ENCODE measurements around the gene SULT6B1.

SULT6B1 gene

DNA sequence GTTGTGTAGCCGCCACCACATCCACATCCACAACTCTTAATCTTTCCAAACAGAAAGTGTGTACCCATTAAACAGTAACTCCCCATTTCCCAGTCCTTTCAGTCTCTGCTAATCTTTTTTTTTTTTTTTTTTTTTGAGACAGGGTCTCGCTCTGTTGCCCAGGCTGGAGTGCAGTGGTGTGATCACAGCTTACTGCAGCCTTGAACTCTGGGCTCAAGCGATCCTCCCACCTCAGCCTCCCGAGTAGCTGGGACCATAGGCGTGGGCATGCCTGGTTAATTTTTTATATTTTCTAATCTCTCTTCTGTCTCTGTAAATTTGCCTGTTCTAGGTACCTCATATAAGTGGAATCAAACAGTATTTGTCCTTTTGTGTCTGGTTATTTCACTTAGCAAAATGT, 35.2 kb downstream of the SULT6B1 start:
- no peaks in the 10 kb centered on the region for H3K9me3 ChIP-seq (ENCODE audit: control insufficient read depth, low read length)
- peaks cover 8% of the 10 kb centered on the region for H3K27me3 ChIP-seq (ENCODE audit: control insufficient read depth, insufficient read depth, low read length, poor library complexity, severe bottlenecking)
- H3K4me3 ChIP-seq (ENCODE audit: insufficient read depth, low read depth, low read length) = no peak overlapping the region
- H3K36me3 ChIP-seq (ENCODE audit: control insufficient read depth, insufficient read depth, low read length) = no peaks in the 10 kb centered on the region
- H3K27ac ChIP-seq (ENCODE audit: insufficient read depth, low read depth, low read length, poor library complexity, severe bottlenecking) = no peak overlapping the region
- peaks cover 8% of the 10 kb centered on the region for H3K4me1 ChIP-seq (ENCODE audit: control insufficient read depth, insufficient read depth, low read length)
- WGBS, 2 experiments = 77 to 95% methylated on average over 3 to 5 of the region's 5 CpGs

DNA sequence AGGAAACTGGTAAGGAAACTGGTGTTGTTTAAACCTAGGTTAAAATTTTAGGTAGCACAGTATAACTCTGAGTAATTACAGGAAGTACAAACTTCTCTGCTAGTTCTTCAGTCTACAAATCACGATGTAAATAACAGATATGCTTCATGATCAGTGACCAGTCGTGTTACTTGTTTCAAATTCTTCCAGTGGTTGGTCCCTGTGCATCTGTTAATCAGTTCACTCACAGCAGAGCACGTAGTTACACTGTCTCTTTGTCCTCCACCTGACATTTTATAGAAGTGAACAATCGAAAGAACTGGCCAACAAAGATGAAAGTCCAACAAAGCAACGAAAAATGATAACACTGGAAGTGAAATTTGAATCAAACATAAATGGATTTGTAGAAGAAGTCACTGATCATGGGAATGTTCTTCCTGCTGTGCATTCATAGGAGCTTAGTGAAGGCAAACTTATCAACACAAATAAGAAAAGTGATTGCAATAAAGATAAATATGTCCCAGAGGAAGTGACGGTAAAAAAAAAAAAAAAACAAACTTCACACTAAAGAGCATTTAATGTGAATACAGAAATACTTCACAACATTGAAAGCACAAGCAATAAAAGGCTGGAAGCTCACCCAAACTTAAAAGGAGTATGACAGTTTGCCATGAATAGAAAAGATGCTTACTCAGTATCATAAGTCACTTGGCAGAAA, 38.7 kb downstream of the SULT6B1 start:
- Histone ChIP-seq H3K4me3 (ENCODE audit: insufficient read depth, low read depth, low read length) (no peak overlapping the region), H3K27ac (ENCODE audit: insufficient read depth, low read depth, low read length, poor library complexity, severe bottlenecking) (no peak overlapping the region), H3K9me3 (ENCODE audit: control insufficient read depth, low read length) (no peaks in the 10 kb centered on the region), H3K36me3 (ENCODE audit: control insufficient read depth, insufficient read depth, low read length) (peaks cover 8% of the 10 kb centered on the region), H3K4me1 (ENCODE audit: control insufficient read depth, insufficient read depth, low read length) (no peaks in the 10 kb centered on the region), H3K27me3 (ENCODE audit: control insufficient read depth, insufficient read depth, low read length, poor library complexity, severe bottlenecking) (no peaks in the 10 kb centered on the region)
- 93 to 94% methylated on average over 5 to 6 of the region's 6 CpGs for WGBS, 2 experiments

DNA sequence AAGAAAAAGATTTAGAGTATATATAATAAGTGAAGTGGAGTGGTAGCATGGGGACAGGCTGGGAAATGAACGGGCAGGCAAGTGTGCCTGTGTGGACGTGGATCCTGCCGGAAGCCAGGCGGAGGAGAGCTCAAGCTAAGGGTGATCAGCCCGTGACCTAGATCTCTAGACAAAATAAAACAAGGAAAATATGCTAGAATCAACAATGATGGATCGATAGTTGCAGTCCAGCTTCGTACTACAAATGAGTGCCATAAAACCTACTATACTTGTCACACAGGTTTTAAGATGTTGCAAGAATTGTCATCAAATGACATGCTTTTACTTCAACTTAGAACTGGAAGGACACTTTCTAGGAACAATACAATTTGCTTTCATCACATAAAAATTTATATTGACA, 40.1 kb downstream of the SULT6B1 start:
- Histone ChIP-seq H3K36me3 (ENCODE audit: control insufficient read depth, insufficient read depth, low read length) (peaks cover 12% of the 10 kb centered on the region), H3K4me1 (ENCODE audit: control insufficient read depth, insufficient read depth, low read length) (no peaks in the 10 kb centered on the region)
- WGBS, 2 experiments = 96 to 97% methylated on average over 7 of the region's 7 CpGs

DNA sequence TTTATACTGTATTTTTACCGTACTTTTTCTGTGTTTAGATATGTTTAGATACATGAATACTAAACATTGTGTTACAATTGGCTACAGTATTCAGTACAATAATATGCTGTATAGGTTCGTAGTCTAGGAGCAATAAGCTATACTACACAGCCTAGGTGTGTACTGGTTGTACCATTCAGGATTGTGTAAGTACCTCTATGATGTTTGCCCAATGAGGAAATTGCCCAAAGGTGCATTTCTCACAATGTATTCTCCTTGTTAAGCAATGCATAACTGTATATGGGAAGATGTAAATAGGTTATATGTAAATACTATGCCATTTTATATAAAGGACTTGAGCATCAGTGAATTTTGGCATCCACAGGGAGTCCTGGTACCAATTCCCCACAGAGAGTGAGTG, 42.4 kb downstream of the SULT6B1 start:
- H3K27me3 ChIP-seq (ENCODE audit: control insufficient read depth, insufficient read depth, low read length, poor library complexity, severe bottlenecking) = no peaks in the 10 kb centered on the region
- no peak overlapping the region for H3K4me3 ChIP-seq (ENCODE audit: insufficient read depth, low read depth, low read length)
- no peaks in the 10 kb centered on the region for H3K9me3 ChIP-seq (ENCODE audit: control insufficient read depth, low read length)
- WGBS, 2 experiments = 93 to 100% methylated on average over 1 to 2 of the region's 2 CpGs
- H3K27ac ChIP-seq (ENCODE audit: insufficient read depth, low read depth, low read length, poor library complexity, severe bottlenecking) = no peak overlapping the region
- H3K36me3 ChIP-seq (ENCODE audit: control insufficient read depth, insufficient read depth, low read length) = peaks cover 14% of the 10 kb centered on the region
- H3K4me1 ChIP-seq (ENCODE audit: control insufficient read depth, insufficient read depth, low read length) = no peaks in the 10 kb centered on the region

More for the DNA sequence above, 40.1 kb downstream of the SULT6B1 start:
- Histone ChIP-seq H3K27me3 (ENCODE audit: control insufficient read depth, insufficient read depth, low read length, poor library complexity, severe bottlenecking) (no peaks in the 10 kb centered on the region), H3K27ac (ENCODE audit: insufficient read depth, low read depth, low read length, poor library complexity, severe bottlenecking) (no peak overlapping the region), H3K9me3 (ENCODE audit: control insufficient read depth, low read length) (no peaks in the 10 kb centered on the region), H3K4me3 (ENCODE audit: insufficient read depth, low read depth, low read length) (no peak overlapping the region)

DNA sequence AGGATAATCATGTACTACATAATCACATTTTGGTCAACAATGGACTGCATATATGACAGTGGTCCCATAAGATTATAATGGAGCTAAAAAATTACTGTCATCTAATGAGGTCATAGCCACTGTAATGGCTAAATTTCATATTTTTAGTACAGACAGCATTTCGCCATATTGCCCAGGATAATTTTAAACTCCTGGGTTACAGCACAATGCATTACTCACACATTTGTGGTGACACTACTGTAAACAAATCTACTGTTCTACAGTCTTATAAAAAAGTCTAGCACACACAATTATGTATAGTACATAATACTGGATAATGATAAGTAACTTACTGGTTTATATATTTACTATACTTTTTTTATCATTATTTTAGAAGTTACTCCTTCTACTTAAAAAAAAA, 44.5 kb downstream of the SULT6B1 start:
- Histone ChIP-seq H3K27ac (ENCODE audit: insufficient read depth, low read depth, low read length, poor library complexity, severe bottlenecking) (no peak overlapping the region), H3K4me1 (ENCODE audit: control insufficient read depth, insufficient read depth, low read length) (no peaks in the 10 kb centered on the region), H3K36me3 (ENCODE audit: control insufficient read depth, insufficient read depth, low read length) (peaks cover 14% of the 10 kb centered on the region), H3K27me3 (ENCODE audit: control insufficient read depth, insufficient read depth, low read length, poor library complexity, severe bottlenecking) (no peaks in the 10 kb centered on the region), H3K9me3 (ENCODE audit: control insufficient read depth, low read length) (no peaks in the 10 kb centered on the region), H3K4me3 (ENCODE audit: insufficient read depth, low read depth, low read length) (no peak overlapping the region)
- 100% methylated on average over 1 of the region's 1 CpG for WGBS, 2 experiments

DNA sequence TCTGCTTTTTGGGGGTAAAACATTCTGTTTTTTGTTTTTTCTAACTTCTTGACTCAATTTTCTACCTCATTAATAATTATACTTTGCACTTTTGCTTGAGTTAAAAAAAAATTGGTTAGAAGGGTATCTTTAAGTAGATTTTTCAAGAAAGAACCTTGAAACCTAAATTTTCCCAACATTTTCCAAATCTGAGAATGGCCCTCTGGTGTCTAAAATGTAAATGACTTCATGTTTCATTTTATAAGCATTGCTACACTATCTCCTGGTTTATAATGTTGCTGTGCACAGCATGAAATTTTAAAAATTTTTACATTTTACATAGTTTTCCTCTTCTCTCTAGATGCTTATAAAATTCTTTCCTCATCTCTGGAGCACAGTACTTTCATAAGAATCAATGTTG, 45.9 kb downstream of the SULT6B1 start:
- Histone ChIP-seq H3K27ac (ENCODE audit: insufficient read depth, low read depth, low read length, poor library complexity, severe bottlenecking) (no peak overlapping the region), H3K27me3 (ENCODE audit: control insufficient read depth, insufficient read depth, low read length, poor library complexity, severe bottlenecking) (no peaks in the 10 kb centered on the region), H3K36me3 (ENCODE audit: control insufficient read depth, insufficient read depth, low read length) (peaks cover 16% of the 10 kb centered on the region), H3K4me1 (ENCODE audit: control insufficient read depth, insufficient read depth, low read length) (no peaks in the 10 kb centered on the region), H3K9me3 (ENCODE audit: control insufficient read depth, low read length) (no peaks in the 10 kb centered on the region), H3K4me3 (ENCODE audit: insufficient read depth, low read depth, low read length) (no peak overlapping the region)

DNA sequence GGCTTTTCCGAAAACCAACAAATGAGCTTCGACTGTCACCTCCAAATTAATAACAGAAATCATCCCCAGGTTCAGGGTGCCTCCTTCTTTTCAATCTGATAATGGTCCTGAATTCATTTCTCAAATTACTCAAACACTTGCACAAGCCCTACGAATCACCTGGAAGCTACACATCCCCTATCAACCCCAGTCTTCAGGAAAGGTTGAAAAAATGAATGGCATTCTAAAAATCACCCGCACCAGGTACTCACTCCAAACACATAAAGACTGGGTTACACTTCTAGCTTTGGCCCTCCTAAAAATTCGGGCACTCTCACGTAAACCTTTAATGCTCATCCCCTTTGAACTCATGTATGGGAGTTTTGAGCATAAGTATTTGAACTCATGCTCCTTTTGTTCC, 55.6 kb downstream of the SULT6B1 start:
- H3K4me1 ChIP-seq (ENCODE audit: control insufficient read depth, insufficient read depth, low read length) = no peaks in the 10 kb centered on the region
- no peak overlapping the region for H3K27ac ChIP-seq (ENCODE audit: insufficient read depth, low read depth, low read length, poor library complexity, severe bottlenecking)
- no peak overlapping the region for H3K4me3 ChIP-seq (ENCODE audit: insufficient read depth, low read depth, low read length)
- no peaks in the 10 kb centered on the region for H3K9me3 ChIP-seq (ENCODE audit: control insufficient read depth, low read length)
- H3K27me3 ChIP-seq (ENCODE audit: control insufficient read depth, insufficient read depth, low read length, poor library complexity, severe bottlenecking) = no peaks in the 10 kb centered on the region
- H3K36me3 ChIP-seq (ENCODE audit: control insufficient read depth, insufficient read depth, low read length) = peaks cover 10% of the 10 kb centered on the region
- WGBS, 2 experiments = 94 to 96% methylated on average over 6 of the region's 6 CpGs

DNA sequence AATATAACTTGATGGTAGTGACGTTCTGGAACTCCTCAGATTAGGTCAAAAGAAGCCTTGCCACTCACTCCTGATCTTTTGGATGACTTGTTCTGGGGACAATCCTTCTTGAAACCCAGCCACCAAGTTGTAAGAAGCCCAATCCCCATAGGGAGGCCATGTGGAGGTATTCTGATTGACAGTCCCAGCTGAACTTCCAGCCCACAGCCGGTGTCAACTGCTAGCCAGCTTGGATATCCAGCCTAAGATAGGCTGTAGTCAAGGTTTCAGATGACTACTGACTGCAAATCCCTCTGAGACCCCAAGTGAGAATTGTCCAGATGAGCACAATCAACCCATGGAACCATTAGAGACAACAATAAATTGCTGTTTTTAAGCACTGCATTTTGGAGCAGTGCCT, 63.1 kb downstream of the SULT6B1 start:
- no peak overlapping the region for H3K27ac ChIP-seq (ENCODE audit: insufficient read depth, low read depth, low read length, poor library complexity, severe bottlenecking)
- no peaks in the 10 kb centered on the region for H3K27me3 ChIP-seq (ENCODE audit: control insufficient read depth, insufficient read depth, low read length, poor library complexity, severe bottlenecking)
- H3K36me3 ChIP-seq (ENCODE audit: control insufficient read depth, insufficient read depth, low read length) = peaks cover 5% of the 10 kb centered on the region
- H3K9me3 ChIP-seq (ENCODE audit: control insufficient read depth, low read length) = no peaks in the 10 kb centered on the region
- no peaks in the 10 kb centered on the region for H3K4me1 ChIP-seq (ENCODE audit: control insufficient read depth, insufficient read depth, low read length)
- no peak overlapping the region for H3K4me3 ChIP-seq (ENCODE audit: insufficient read depth, low read depth, low read length)
- WGBS, 2 experiments = 87 to 96% methylated on average over 2 of the region's 2 CpGs

DNA sequence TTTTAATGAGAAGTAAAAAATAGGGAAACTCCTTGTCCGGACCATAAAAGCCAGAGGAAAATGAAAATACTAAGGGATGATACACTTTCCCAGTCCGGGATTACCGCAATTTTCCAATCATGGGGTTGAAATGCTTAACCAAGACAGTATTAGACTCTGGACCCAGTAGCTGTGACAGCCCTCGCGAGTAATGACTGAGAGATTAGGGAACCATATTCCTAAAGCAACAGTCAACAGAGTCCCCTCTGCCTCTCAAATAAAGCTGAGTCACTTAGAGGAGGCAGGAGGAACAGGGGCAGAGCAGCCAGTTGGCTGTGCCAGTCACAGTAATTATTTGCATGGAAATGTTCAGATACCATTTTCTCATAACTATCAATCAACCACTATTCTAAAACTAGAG, 69.3 kb downstream of the SULT6B1 start:
- Histone ChIP-seq H3K27me3 (ENCODE audit: control insufficient read depth, insufficient read depth, low read length, poor library complexity, severe bottlenecking) (no peaks in the 10 kb centered on the region), H3K9me3 (ENCODE audit: control insufficient read depth, low read length) (no peaks in the 10 kb centered on the region), H3K36me3 (ENCODE audit: control insufficient read depth, insufficient read depth, low read length) (peaks cover 10% of the 10 kb centered on the region), H3K27ac (ENCODE audit: insufficient read depth, low read depth, low read length, poor library complexity, severe bottlenecking) (no peak overlapping the region), H3K4me3 (ENCODE audit: insufficient read depth, low read depth, low read length) (no peak overlapping the region), H3K4me1 (ENCODE audit: control insufficient read depth, insufficient read depth, low read length) (no peaks in the 10 kb centered on the region)
- 97 to 98% methylated on average over 5 of the region's 5 CpGs for WGBS, 2 experiments

All from ectodermal cell (in vitro differentiated cells).